Measurements from ENCODE around the gene NHERF1.

DNA sequence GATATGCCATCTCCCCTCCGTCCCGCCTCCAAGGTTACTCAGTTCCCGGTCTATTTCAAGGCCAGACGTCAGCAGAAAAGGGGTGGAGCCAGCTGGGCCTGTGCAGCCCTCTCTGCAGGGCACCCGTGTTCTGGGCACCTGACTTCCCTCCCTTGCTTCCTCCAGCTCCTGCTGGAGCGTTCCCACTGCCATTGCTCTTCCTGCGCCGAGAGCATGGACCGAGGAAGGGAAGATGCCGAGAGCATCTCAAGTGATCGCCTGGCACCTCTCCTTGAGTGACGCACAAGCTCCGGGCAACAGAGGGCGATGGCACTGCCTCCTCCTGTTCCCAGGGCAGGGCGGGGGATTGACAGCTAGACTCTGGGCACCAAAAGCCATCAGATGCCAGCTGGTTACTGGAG, 57.2 kb downstream of the NHERF1 start:
- TF ChIP-seq POLR2A (IDR thresholded peaks at IDR 0.05): no peak
- TF ChIP-seq, protein P1, sequence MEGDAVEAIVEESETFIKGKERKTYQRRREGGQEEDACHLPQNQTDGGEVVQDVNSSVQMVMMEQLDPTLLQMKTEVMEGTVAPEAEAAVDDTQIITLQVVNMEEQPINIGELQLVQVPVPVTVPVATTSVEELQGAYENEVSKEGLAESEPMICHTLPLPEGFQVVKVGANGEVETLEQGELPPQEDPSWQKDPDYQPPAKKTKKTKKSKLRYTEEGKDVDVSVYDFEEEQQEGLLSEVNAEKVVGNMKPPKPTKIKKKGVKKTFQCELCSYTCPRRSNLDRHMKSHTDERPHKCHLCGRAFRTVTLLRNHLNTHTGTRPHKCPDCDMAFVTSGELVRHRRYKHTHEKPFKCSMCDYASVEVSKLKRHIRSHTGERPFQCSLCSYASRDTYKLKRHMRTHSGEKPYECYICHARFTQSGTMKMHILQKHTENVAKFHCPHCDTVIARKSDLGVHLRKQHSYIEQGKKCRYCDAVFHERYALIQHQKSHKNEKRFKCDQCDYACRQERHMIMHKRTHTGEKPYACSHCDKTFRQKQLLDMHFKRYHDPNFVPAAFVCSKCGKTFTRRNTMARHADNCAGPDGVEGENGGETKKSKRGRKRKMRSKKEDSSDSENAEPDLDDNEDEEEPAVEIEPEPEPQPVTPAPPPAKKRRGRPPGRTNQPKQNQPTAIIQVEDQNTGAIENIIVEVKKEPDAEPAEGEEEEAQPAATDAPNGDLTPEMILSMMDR (IDR thresholded peaks at IDR 0.05): no peak

All from breast epithelium (tissue), 3 donors.